SK-N-SH (cell line): ENCODE data around the gene CAV1. TPM values are rescaled to one million over a fixed set of nuclear protein-coding genes. Genes with fewer than 3 reads are reported as not detected.

Experiments used
- CTCF ChIA-PET: fragments of 300-600, 350-600 bp; formaldehyde crosslinking; extraction: SDS; loops from one replicate; lab custom pipeline; 2021; lab: Yijun Ruan, JAX
- POLR2A ChIA-PET: fragments of 350-600 bp; sonication (Branson Sonifier 250); formaldehyde crosslinking; extraction: SDS; loops from one replicate; lab custom pipeline; 2020; ENCODE audit warnings: antibody characterized with exemption, inconsistent platforms; lab: Yijun Ruan, JAX
- DNase-seq: peaks from one replicate; pipeline ENCODE4 v3.0.0; 2012
- H2AFZ ChIP-seq: fragments of 200-600 bp; sonication (generic); 2 replicates; pipeline ENCODE4 v1.8.1; 2016; ENCODE audit warnings: antibody characterized with exemption, mild to moderate bottlenecking, low read depth
- H3F3A ChIP-seq: fragments of 200-600 bp; sonication (generic); replicated peaks from 2 replicates; pipeline ENCODE3; 2016; ENCODE audit warnings: antibody characterized with exemption, mild to moderate bottlenecking; ENCODE audit not compliant: insufficient read depth
- H3K27ac ChIP-seq, 2 experiments: fragments of 200-500 bp in 1 of 2; fragments of 200-600 bp in 1 of 2; sonication (Bioruptor generic) in 1 of 2; sonication (generic), shearing (Covaris generic) in 1 of 2; 2 replicates each; pipeline versions ENCODE4 v1.5.1 to v1.6.1; 2014 to 2016; ENCODE audit warnings: low read depth in 2 of 2, inconsistent platforms in 1 of 2, low read length in 1 of 2, mild to moderate bottlenecking in 1 of 2, mixed read lengths in 1 of 2
- H3K27me3 ChIP-seq: fragments of 200-600 bp; sonication (generic), shearing (Covaris generic); 2 replicates; pipeline ENCODE4 v1.6.1; 2016; ENCODE audit warnings: mixed run types; ENCODE audit not compliant: insufficient read depth
- H3K36me3 ChIP-seq, 2 experiments: fragments of 200-500 bp in 1 of 2; fragments of 200-600 bp in 1 of 2; sonication (Bioruptor generic) in 1 of 2; sonication (generic) in 1 of 2; replicated peaks in 1 of 2; 2 replicates each; pipeline versions ENCODE3 to v1.5.1; 2014 to 2016; ENCODE audit warnings: low read length in 1 of 2, mild to moderate bottlenecking in 1 of 2; ENCODE audit not compliant: insufficient read depth in 2 of 2, control insufficient read depth in 1 of 2
- H3K4me1 ChIP-seq, 2 experiments: fragments of 200-500 bp in 1 of 2; fragments of 200-600 bp in 1 of 2; sonication (Bioruptor generic) in 1 of 2; sonication (generic), shearing (Covaris generic) in 1 of 2; 2 replicates each; pipeline versions ENCODE4 v1.5.1 to v1.6.1; 2014 to 2016; ENCODE audit warnings: low read depth in 1 of 2, low read length in 1 of 2, mixed run types in 1 of 2; ENCODE audit not compliant: insufficient read depth in 2 of 2, control insufficient read depth in 1 of 2
- H3K4me2 ChIP-seq: fragments of 200-600 bp; sonication (generic), shearing (Covaris generic); 2 replicates; pipeline ENCODE4 v1.6.1; 2017; ENCODE audit warnings: mixed run types
- H3K4me3 ChIP-seq, 2 experiments: fragments of 200-500 bp in 1 of 2; fragments of 200-600 bp in 1 of 2; sonication (Bioruptor generic) in 1 of 2; sonication (generic), shearing (Covaris generic) in 1 of 2; 2 replicates each; pipeline versions ENCODE4 v1.5.1 to v1.8.1; 2014 to 2016; ENCODE audit warnings: low read depth in 2 of 2, inconsistent platforms in 1 of 2, low read length in 1 of 2, mild to moderate bottlenecking in 1 of 2, mixed read lengths in 1 of 2, moderate library complexity in 1 of 2
- H3K79me2 ChIP-seq: fragments of 200-600 bp; sonication (generic); 2 replicates; pipeline ENCODE4 v1.8.1; 2017; ENCODE audit warnings: mild to moderate bottlenecking; ENCODE audit not compliant: insufficient read depth
- H3K9ac ChIP-seq: fragments of 200-600 bp; sonication (generic); 2 replicates; pipeline ENCODE4 v1.6.1; 2017; ENCODE audit warnings: mixed run types
- H3K9me2 ChIP-seq: fragments of 200-600 bp; sonication (generic); 2 replicates; pipeline ENCODE4 v1.6.1; 2017; ENCODE audit warnings: mixed run types
- H3K9me3 ChIP-seq: fragments of 200-600 bp; sonication (generic); 2 replicates; pipeline ENCODE4 v1.6.1; 2017; ENCODE audit warnings: mixed run types, mild to moderate bottlenecking, moderate library complexity
- H4K20me1 ChIP-seq: fragments of 200-600 bp; sonication (generic); 2 replicates; pipeline ENCODE4 v1.6.1; 2017; ENCODE audit warnings: mild to moderate bottlenecking, mixed run types; ENCODE audit not compliant: insufficient read depth
- CTCF ChIP-seq: fragments of 200-600 bp; sonication (generic); IDR thresholded peaks from 2 replicates; pipeline ENCODE4 v1.6.1; 2017; ENCODE audit warnings: antibody characterized with exemption, mild to moderate bottlenecking, moderate library complexity
- ELF1 ChIP-seq: IDR thresholded peaks from 2 replicates; pipeline ENCODE4 v1.4.0; 2012
- EZH2phosphoT487 ChIP-seq: fragments of 200-600 bp; sonication (generic); IDR thresholded peaks from 2 replicates; pipeline ENCODE4 v1.6.1; 2017; ENCODE audit warnings: low read depth, mixed run types, mild to moderate bottlenecking, antibody characterized with exemption, moderate library complexity, borderline replicate concordance
- FOSL2 ChIP-seq: IDR thresholded peaks from 2 replicates; pipeline ENCODE4 v1.4.0; 2012; ENCODE audit warnings: low read depth, mild to moderate bottlenecking, moderate library complexity, borderline replicate concordance
- FOXJ3 ChIP-seq: sonication (generic); formaldehyde crosslinking; IDR thresholded peaks from 2 replicates; pipeline ENCODE4 v1.5.1; 2020; ENCODE audit warnings: mild to moderate bottlenecking, missing genetic modification reagents
- FOXM1 ChIP-seq: IDR thresholded peaks from 2 replicates; pipeline ENCODE4 v1.4.0; 2012; ENCODE audit warnings: low read depth, mild to moderate bottlenecking
- GABPA ChIP-seq: IDR thresholded peaks from 2 replicates; pipeline ENCODE4 v1.4.0; 2012; ENCODE audit warnings: low read depth, mild to moderate bottlenecking
- GATA2 ChIP-seq: sonication (generic); formaldehyde crosslinking; IDR thresholded peaks from 2 replicates; pipeline ENCODE4 v1.5.0; 2020; ENCODE audit warnings: mild to moderate bottlenecking, missing genetic modification reagents
- JUND ChIP-seq: IDR thresholded peaks from 2 replicates; pipeline ENCODE4 v1.4.0; 2012
- MAX ChIP-seq: IDR thresholded peaks from 2 replicates; pipeline ENCODE4 v1.4.0; 2012; ENCODE audit warnings: low read depth
- RCOR1 ChIP-seq: fragments of 150-350 bp; IDR thresholded peaks from 2 replicates; pipeline ENCODE4 v1.6.1; 2017; ENCODE audit warnings: antibody characterized with exemption, low read length
- RFX5 ChIP-seq: IDR thresholded peaks from 2 replicates; pipeline ENCODE4 v1.6.1; 2012; ENCODE audit warnings: mild to moderate bottlenecking, improper control_type of control experiment, low read length
- SMC3 ChIP-seq: IDR thresholded peaks from 2 replicates; pipeline ENCODE4 v1.6.1; 2012; ENCODE audit warnings: low read depth, low read length, improper control_type of control experiment
- TEAD4 ChIP-seq: IDR thresholded peaks from 2 replicates; pipeline ENCODE4 v1.4.0; 2012; ENCODE audit warnings: mild to moderate bottlenecking, borderline replicate concordance; ENCODE audit not compliant: insufficient read depth
- ZBTB33 ChIP-seq: IDR thresholded peaks from 2 replicates; pipeline ENCODE4 v1.4.0; 2012; ENCODE audit warnings: low read depth, borderline replicate concordance
- WGBS: methylation state at CpG from one replicate; pipeline ENCODE4 v1.1.6; 2017; ENCODE audit warnings: low lambda C conversion rate; 5-methylcytosine and 5-hydroxymethylcytosine counted together
- polyA plus RNA-seq, 3 experiments: library from polyadenylated mRNA; depleted of rRNA; stranded (reverse); fragments of >200 nt; gene quantifications; 2 replicates each; pipeline ENCODE4 v1.2.3, GENCODE V29; 2012

Gene CAV1
- polyA plus RNA-seq, 1 of the 3 experiments (the other 2 are of a cell fraction), result 968 TPM

- 34% methylated on average over 2 of the region's 2 CpGs for WGBS
- Histone ChIP-seq H3K36me3 (peaks cover 52 to 67% of the 10 kb centered on the region in 2 experiments), H3K27ac (peak overlapping the region in 1 of 2 experiments; percentile 79; a peak in 2 of 4 replicates), H3K27me3 (no peaks in the 10 kb centered on the region), H4K20me1 (peaks cover 30% of the 10 kb centered on the region)
- POLR2A ChIA-PET, result no interaction called here
- no peak for TF ChIP-seq TEAD4
- no peak for TF ChIP-seq RCOR1
- TF ChIP-seq FOSL2, result no peak
- TF ChIP-seq EZH2phosphoT487, result no peak
- no peak for TF ChIP-seq ZBTB33
- TF ChIP-seq FOXJ3, result no peak
- TF ChIP-seq GABPA, result no peak
- no peak for TF ChIP-seq JUND
- no peak for TF ChIP-seq ELF1
- TF ChIP-seq SMC3, result no peak
- TF ChIP-seq CTCF, result no peak
- no peak for TF ChIP-seq RFX5
- TF ChIP-seq FOXM1, result no peak
- TF ChIP-seq MAX, result no peak
- TF ChIP-seq GATA2 (CRISPR knock-in tag), result no peak
- TF ChIP-seq, all 33 proteins: peak for 0
- Histone ChIP-seq H3F3A (peaks cover 55% of the 10 kb centered on the region), H2AFZ (no peak overlapping the region), H3K4me3 (no peak overlapping the region), H3K79me2 (peaks cover 98% of the 10 kb centered on the region), H3K9me2 (no peaks in the 10 kb centered on the region), H3K4me1 (peaks cover 2 to 82% of the 10 kb centered on the region in 2 experiments), H3K4me2 (0 out of 2 replicates have a peak overlapping the region, but pooled peaks have one; percentile 1), H3K9me3 (no peaks in the 10 kb centered on the region), H3K9ac (no peak overlapping the region)
- no peak for DNase-seq
- CTCF ChIA-PET, result interaction anchor here (1.3 kb wide), 1 partner anchor 51 kb away, joined by 3 read pairs; no protein-coding TSS in a partner anchor
Observed at GRCh38 chr7:116538138-116538537, 13.3 kb downstream of the CAV1 start.
